Mesothelial cell of epicardium (in vitro differentiated cells): ENCODE measurements around the gene POLN. TPM values are rescaled to one million over a fixed set of nuclear protein-coding genes. Genes with fewer than 3 reads are reported as not detected.

Experiments
- DNase-seq, 2 experiments: peaks; one replicate each; pipeline ENCODE4 v3.0.0; 2021; ENCODE audit warnings: low spot score in 2 of 2; ENCODE audit not compliant: unreplicated experiment in 2 of 2
- H3K27ac Mint-ChIP-seq: 2 replicates; pipeline ENCODE4 v1.8.0; 2021; ENCODE audit warnings: mixed read lengths
- H3K27me3 Mint-ChIP-seq: 2 replicates; pipeline ENCODE4 v1.8.0; 2021; ENCODE audit warnings: low read depth, mixed read lengths
- H3K36me3 Mint-ChIP-seq: 2 replicates; pipeline ENCODE4 v1.8.0; 2021; ENCODE audit warnings: mixed read lengths
- H3K4me1 Mint-ChIP-seq: 2 replicates; pipeline ENCODE4 v1.8.0; 2021; ENCODE audit warnings: mixed read lengths
- H3K4me3 Mint-ChIP-seq: 2 replicates; pipeline ENCODE4 v1.8.0; 2021; ENCODE audit warnings: mild to moderate bottlenecking, moderate library complexity, mixed read lengths
- H3K9me3 Mint-ChIP-seq: 2 replicates; pipeline ENCODE4 v1.8.0; 2021; ENCODE audit warnings: mixed read lengths
- CTCF ChIP-seq: fragments of 200-600 bp; sonication (generic); IDR thresholded peaks from one replicate; pipeline ENCODE4 v1.5.0; 2021; ENCODE audit warnings: antibody characterized with exemption; ENCODE audit not compliant: unreplicated experiment
- total RNA-seq: library from RNA; stranded (reverse); gene quantifications from 3 replicates; pipeline ENCODE4 v1.2.1, GENCODE V29; 2021

Gene POLN
- total RNA-seq, 1 donor from 2014 or later: 5.8 TPM

GRCh38 chr4:2259541-2260343, 17.8 kb upstream of the POLN start:
- H3K27me3 Mint-ChIP-seq: no peaks in the 10 kb centered on the region
- H3K4me1 Mint-ChIP-seq: peaks cover 14% of the 10 kb centered on the region
- peak; percentile 9 to 36 for DNase-seq
- no peak overlapping the region for H3K27ac Mint-ChIP-seq
- H3K36me3 Mint-ChIP-seq: peaks cover 3% of the 10 kb centered on the region
- H3K4me3 Mint-ChIP-seq: peak overlapping the region; percentile 72
- no peaks in the 10 kb centered on the region for H3K9me3 Mint-ChIP-seq
- no peak for TF ChIP-seq CTCF

GRCh38 chr4:2259036-2259540, 17.2 kb upstream of the POLN start:
- H3K4me1 Mint-ChIP-seq: peaks cover 19% of the 10 kb centered on the region
- H3K4me3 Mint-ChIP-seq: peak overlapping the region; percentile 72
- no peaks in the 10 kb centered on the region for H3K27me3 Mint-ChIP-seq
- H3K36me3 Mint-ChIP-seq: peaks cover 10% of the 10 kb centered on the region
- TF ChIP-seq CTCF: no peak
- DNase-seq: peak; percentile 17 to 37
- no peak overlapping the region for H3K27ac Mint-ChIP-seq
- H3K9me3 Mint-ChIP-seq: no peaks in the 10 kb centered on the region

- no peak for TF ChIP-seq CTCF
- H3K4me1 Mint-ChIP-seq: peaks cover 19% of the 10 kb centered on the region
- no peaks in the 10 kb centered on the region for H3K27me3 Mint-ChIP-seq
- no peak overlapping the region for H3K4me3 Mint-ChIP-seq
- H3K27ac Mint-ChIP-seq: no peak overlapping the region
- peak; percentile 13 to 36 for DNase-seq
- no peaks in the 10 kb centered on the region for H3K9me3 Mint-ChIP-seq
- H3K36me3 Mint-ChIP-seq: peaks cover 12% of the 10 kb centered on the region
Measured at GRCh38 chr4:2258091-2259035, 16.4 kb upstream of the POLN start.

GRCh38 chr4:2257361-2258081, 15.6 kb upstream of the POLN start:
- Mint-ChIP-seq H3K27me3 (no peaks in the 10 kb centered on the region), H3K9me3 (no peaks in the 10 kb centered on the region), H3K4me3 (no peak overlapping the region), H3K36me3 (peaks cover 12% of the 10 kb centered on the region), H3K27ac (peak overlapping the region; percentile 39), H3K4me1 (peaks cover 19% of the 10 kb centered on the region)
- no peak for TF ChIP-seq CTCF
- DNase-seq: peak; percentile 13 to 30

GRCh38 chr4:2256781-2257191, 14.9 kb upstream of the POLN start:
- Mint-ChIP-seq H3K27ac (peak overlapping the region; percentile 21), H3K27me3 (no peaks in the 10 kb centered on the region), H3K9me3 (no peaks in the 10 kb centered on the region), H3K4me1 (peaks cover 19% of the 10 kb centered on the region), H3K4me3 (no peak overlapping the region), H3K36me3 (peaks cover 12% of the 10 kb centered on the region)
- no peak for TF ChIP-seq CTCF
- DNase-seq: peak in 1 of 2 experiments; percentile 10
